GM23338 (cell line): ENCODE results near the gene CACNA2D3. TPM values are rescaled to one million over a fixed set of nuclear protein-coding genes. Genes with fewer than 3 reads are reported as not detected.

Experiments used
- EZH2phosphoT487 ChIP-seq: fragments of 200-600 bp; sonication (generic); IDR thresholded peaks from one replicate; pipeline ENCODE4 v1.8.1; 2018; ENCODE audit warnings: antibody characterized with exemption; ENCODE audit not compliant: unreplicated experiment
- POLR2AphosphoS5 ChIP-seq: IDR thresholded peaks from 2 replicates; pipeline ENCODE4 v1.6.1; 2016; ENCODE audit warnings: antibody characterized with exemption, low read depth
- ZNF114 ChIP-seq: fragments of 250-450 bp; sonication (Bioruptor Pico); IDR thresholded peaks from 2 replicates; pipeline ENCODE4 v1.5.0; 2020; ENCODE audit warnings: mild to moderate bottlenecking, moderate library complexity
- ZNF462 ChIP-seq: fragments of 250-450 bp; sonication (Bioruptor Pico); IDR thresholded peaks from 2 replicates; pipeline ENCODE4 v1.5.0; 2020; ENCODE audit warnings: mild to moderate bottlenecking, moderate library complexity
- polyA plus RNA-seq: library from polyadenylated mRNA; unstranded; fragments of >200 nt; fragmentation: Nextera tagmentation; extraction: Ambion mirVana; gene quantifications from 2 replicates; pipeline ENCODE4 v1.2.1, GENCODE V29; 2016
- total RNA-seq: library from RNA; depleted of rRNA; stranded (reverse); fragments of >200 nt; shearing (Covaris generic); gene quantifications from 2 replicates; pipeline ENCODE4 v1.2.3, GENCODE V29; 2014
- TF ChIP-seq, protein P1 (sequence below): IDR thresholded peaks from 2 replicates; pipeline ENCODE4 v1.6.1; 2016; ENCODE audit warnings: antibody characterized with exemption
- TF ChIP-seq, protein P2 (sequence below): IDR thresholded peaks from one replicate; pipeline ENCODE4 v1.6.1; 2018; ENCODE audit warnings: antibody characterized with exemption; ENCODE audit not compliant: unreplicated experiment

CACNA2D3 gene
- total and polyA plus RNA-seq, 2 experiments from 2014 or later: 2.2 to 2.3 TPM

DNA sequence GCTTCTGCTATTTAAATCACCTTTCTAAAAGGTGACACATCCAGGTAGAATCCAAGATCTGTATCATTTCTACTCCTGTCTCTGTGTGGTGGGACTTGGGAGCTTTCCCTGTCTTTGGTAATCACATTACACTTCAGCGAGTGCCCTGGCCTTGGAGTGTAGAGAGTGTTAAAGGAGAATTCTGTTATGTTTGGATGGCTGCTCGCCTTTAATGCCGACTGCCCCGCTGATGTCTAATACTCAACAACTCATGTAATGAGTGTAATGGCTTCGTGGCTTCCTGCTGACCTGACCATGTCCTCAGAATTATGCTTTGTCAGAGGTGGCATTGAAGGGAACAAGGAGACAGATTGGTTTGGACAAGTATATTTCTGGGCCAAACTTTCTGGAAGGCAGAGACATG is 871.8 kb downstream of the CACNA2D3 start (continued):
- TF ChIP-seq ZNF462: no peak
- TF ChIP-seq, protein P1, sequence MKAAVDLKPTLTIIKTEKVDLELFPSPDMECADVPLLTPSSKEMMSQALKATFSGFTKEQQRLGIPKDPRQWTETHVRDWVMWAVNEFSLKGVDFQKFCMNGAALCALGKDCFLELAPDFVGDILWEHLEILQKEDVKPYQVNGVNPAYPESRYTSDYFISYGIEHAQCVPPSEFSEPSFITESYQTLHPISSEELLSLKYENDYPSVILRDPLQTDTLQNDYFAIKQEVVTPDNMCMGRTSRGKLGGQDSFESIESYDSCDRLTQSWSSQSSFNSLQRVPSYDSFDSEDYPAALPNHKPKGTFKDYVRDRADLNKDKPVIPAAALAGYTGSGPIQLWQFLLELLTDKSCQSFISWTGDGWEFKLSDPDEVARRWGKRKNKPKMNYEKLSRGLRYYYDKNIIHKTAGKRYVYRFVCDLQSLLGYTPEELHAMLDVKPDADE: no peak
- no peak for TF ChIP-seq ZNF114 (CRISPR knock-in tag)
- TF ChIP-seq EZH2phosphoT487: no peak
- no peak for TF ChIP-seq POLR2AphosphoS5
- TF ChIP-seq, protein P2, sequence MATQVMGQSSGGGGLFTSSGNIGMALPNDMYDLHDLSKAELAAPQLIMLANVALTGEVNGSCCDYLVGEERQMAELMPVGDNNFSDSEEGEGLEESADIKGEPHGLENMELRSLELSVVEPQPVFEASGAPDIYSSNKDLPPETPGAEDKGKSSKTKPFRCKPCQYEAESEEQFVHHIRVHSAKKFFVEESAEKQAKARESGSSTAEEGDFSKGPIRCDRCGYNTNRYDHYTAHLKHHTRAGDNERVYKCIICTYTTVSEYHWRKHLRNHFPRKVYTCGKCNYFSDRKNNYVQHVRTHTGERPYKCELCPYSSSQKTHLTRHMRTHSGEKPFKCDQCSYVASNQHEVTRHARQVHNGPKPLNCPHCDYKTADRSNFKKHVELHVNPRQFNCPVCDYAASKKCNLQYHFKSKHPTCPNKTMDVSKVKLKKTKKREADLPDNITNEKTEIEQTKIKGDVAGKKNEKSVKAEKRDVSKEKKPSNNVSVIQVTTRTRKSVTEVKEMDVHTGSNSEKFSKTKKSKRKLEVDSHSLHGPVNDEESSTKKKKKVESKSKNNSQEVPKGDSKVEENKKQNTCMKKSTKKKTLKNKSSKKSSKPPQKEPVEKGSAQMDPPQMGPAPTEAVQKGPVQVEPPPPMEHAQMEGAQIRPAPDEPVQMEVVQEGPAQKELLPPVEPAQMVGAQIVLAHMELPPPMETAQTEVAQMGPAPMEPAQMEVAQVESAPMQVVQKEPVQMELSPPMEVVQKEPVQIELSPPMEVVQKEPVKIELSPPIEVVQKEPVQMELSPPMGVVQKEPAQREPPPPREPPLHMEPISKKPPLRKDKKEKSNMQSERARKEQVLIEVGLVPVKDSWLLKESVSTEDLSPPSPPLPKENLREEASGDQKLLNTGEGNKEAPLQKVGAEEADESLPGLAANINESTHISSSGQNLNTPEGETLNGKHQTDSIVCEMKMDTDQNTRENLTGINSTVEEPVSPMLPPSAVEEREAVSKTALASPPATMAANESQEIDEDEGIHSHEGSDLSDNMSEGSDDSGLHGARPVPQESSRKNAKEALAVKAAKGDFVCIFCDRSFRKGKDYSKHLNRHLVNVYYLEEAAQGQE: no peak
